ENCODE results near the gene CATSPER4. TPM values are rescaled to one million over a fixed set of nuclear protein-coding genes. Genes with fewer than 3 reads are reported as not detected.
A peak's percentile ranks its signal among the peaks of the same experiment; 100 is the strongest.

Gene CATSPER4
- total and polyA plus RNA-seq, 9 donors = 0.06 TPM; not detected in 8

DNA sequence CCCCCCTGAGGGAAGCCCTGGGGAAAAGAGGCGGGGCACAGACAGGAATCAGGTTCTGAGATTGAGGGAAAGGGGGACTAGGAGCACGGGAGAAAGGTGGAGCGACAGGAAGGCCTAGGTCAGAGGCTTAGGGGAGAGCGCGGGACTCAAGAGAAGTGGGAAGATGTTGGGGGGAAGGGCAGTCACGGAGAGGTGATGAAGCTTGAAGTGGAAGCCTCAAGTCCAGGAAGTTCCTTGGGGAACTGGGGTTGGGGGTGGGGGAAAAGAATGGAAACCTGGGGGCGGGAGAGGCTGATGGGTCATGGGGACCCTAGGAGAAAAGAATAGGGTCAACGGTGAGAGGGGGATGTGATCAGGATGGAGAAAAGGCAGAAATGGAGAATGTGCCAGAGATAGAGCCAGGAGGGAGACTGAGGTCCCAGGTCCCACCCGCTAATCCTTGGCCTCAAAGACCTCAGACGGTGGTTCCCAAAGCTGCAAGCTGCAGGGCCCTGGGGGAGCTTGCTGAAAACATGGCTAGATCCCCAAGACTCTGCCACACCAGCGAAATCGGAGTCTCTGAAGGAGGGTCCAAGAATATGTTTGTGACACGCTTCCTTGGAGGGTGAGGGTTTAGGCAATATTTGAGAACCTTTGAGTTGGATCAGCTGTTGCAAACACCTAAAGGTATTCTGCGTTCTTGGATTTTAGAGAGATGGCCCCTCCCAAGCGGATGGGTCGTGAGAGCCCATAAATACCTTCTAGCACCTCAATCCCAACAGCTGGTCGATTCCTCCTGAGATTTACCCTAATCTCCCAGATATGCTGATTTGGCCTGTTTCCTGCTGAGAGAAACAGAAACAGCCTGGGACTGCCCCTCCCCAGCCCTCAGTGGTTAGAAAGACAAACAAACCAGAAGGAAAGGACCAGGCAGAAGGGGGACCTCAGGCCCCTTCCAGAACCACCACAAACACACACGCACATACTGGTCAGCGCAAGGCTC, 25.2 kb upstream of the CATSPER4 start:
- Histone ChIP-seq H3K4me3 (ENCODE audit: low read length) (no peak overlapping the region), H3K36me3 (ENCODE audit: control insufficient read depth, insufficient read depth, low read length) (no peaks in the 10 kb centered on the region), H3K4me1 (ENCODE audit: control insufficient read depth, insufficient read depth, low read length) (peaks cover 40% of the 10 kb centered on the region), H3K27me3 (ENCODE audit: control insufficient read depth, insufficient read depth, low read length) (peaks cover 15% of the 10 kb centered on the region), H3K27ac (ENCODE audit: low read length) (no peak overlapping the region), H3K9me3 (replicated peaks; ENCODE audit: control insufficient read depth, low read depth, low read length) (no peaks in the 10 kb centered on the region)
- no peak for DNase-seq
- WGBS (ENCODE audit: insufficient coverage) = 48% methylated on average over 11 of the region's 19 CpGs

DNA sequence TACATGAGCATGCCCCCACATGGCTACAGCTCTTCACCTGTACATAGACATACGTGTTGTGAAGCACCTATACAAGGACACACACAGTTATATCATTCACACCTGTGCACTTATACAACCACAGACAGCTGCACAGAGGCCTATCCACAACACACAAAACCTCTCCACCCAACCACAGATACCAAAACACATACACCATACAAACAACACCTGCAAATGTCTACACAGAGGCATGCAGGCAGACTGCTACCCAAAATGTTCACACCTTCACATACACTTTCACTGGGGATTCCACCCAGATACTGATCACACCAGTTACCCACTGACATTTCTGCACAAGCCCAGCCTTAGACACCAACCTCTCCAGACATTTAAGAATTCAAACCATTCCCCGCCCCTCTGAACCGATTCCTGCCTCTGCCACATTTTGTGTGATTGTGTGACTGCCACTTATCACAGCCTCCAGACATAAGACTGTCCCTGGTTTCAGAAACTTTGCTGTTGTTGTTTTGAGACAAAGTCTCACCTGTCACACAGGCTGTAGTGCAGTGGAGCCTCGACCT, 23.6 kb upstream of the CATSPER4 start:
- H3K9me3 ChIP-seq (replicated peaks; ENCODE audit: control insufficient read depth, low read depth, low read length) = no peaks in the 10 kb centered on the region
- H3K27me3 ChIP-seq (ENCODE audit: control insufficient read depth, insufficient read depth, low read length) = peaks cover 9% of the 10 kb centered on the region
- H3K36me3 ChIP-seq (ENCODE audit: control insufficient read depth, insufficient read depth, low read length) = peaks cover 9% of the 10 kb centered on the region
- no peak overlapping the region for H3K4me3 ChIP-seq (ENCODE audit: low read length)
- WGBS (ENCODE audit: insufficient coverage) = 78% methylated on average over 4 of the region's 4 CpGs
- DNase-seq = no peak
- H3K4me1 ChIP-seq (ENCODE audit: control insufficient read depth, insufficient read depth, low read length) = peaks cover 44% of the 10 kb centered on the region
- H3K27ac ChIP-seq (ENCODE audit: low read length) = no peak overlapping the region

DNA sequence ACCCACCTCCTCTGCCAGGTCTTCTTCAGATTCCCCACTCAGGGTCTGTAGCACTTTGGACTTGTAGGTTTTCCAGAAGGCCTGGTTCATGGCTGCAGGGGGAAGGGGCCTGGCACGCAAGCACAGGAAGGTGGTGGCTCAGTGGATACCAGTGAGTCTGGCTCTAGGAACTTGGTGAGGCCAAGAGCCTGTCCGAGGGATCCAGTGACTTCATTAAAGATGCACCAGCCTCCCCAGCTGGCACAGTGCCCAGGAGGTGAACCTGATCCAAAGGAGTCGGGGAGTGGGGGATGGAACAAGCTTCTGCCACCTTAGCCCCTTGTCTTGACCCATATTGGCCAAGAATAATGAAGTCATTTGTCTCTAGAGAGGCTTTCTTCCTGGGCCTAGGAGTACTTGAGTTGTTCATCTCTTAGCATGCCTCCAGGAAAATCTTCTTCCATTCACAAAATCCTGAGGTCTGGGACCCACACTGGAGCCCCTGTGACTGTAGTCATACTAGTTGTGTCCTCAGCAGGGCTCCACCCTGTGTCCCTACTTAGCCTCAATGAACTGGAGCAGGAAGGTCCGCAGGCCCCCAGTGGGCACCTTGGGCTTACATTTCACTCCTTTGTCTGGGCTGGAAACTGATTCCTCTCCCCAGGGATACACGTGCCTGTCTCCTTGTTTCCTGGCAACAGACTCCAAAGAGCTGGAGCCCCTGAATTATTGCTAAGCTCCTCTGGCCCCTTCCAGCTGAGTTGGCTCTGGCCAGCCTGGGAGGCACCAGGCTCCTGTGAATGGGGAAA, 21.8 kb upstream of the CATSPER4 start, which contains the start of gene C1orf232:
C1orf232 (minus strand) TSS at position 554 of the 788 bp plus-strand sequence; CDS start at position 90, 464 bp downstream.
- WGBS (ENCODE audit: insufficient coverage) = 49% methylated on average over 4 of the region's 5 CpGs
- Histone ChIP-seq H3K9me3 (replicated peaks; ENCODE audit: control insufficient read depth, low read depth, low read length) (no peaks in the 10 kb centered on the region), H3K4me1 (ENCODE audit: control insufficient read depth, insufficient read depth, low read length) (peaks cover 40% of the 10 kb centered on the region), H3K27me3 (ENCODE audit: control insufficient read depth, insufficient read depth, low read length) (peaks cover 3% of the 10 kb centered on the region), H3K27ac (ENCODE audit: low read length) (peak within 1 kb of the TSS; percentile 62), H3K36me3 (ENCODE audit: control insufficient read depth, insufficient read depth, low read length) (peaks cover 11% of the 10 kb centered on the region), H3K4me3 (ENCODE audit: low read length) (peak within 1 kb of the TSS; percentile 81)
- DNase-seq = peak; percentile 34

DNA sequence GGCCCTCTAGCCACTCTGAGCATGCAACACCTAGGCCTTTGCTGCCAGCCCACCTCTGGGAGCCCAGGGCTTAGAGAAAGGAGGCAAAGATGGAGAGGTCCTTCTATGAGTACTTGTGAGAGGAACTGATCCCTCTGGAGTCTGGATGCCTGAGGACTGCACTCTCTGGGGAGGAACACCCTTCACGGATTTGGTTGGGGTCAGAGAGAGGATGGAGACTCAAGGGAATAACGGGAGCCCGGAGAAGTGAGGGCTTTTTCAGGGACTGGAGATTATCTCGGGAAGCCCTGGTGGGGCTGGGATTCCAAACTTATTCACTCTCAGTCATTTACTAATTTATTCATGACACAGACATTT, 21.2 kb upstream of the CATSPER4 start:
- peaks cover 3% of the 10 kb centered on the region for H3K27me3 ChIP-seq (ENCODE audit: control insufficient read depth, insufficient read depth, low read length)
- peak overlapping the region; percentile 62 for H3K27ac ChIP-seq (ENCODE audit: low read length)
- DNase-seq = no peak
- H3K4me3 ChIP-seq (ENCODE audit: low read length) = peak overlapping the region; percentile 81
- H3K36me3 ChIP-seq (ENCODE audit: control insufficient read depth, insufficient read depth, low read length) = peaks cover 11% of the 10 kb centered on the region
- WGBS (ENCODE audit: insufficient coverage) = no CpG with 5 or more reads among the region's 4 CpGs
- no peaks in the 10 kb centered on the region for H3K9me3 ChIP-seq (replicated peaks; ENCODE audit: control insufficient read depth, low read depth, low read length)
- H3K4me1 ChIP-seq (ENCODE audit: control insufficient read depth, insufficient read depth, low read length) = peaks cover 35% of the 10 kb centered on the region

DNA sequence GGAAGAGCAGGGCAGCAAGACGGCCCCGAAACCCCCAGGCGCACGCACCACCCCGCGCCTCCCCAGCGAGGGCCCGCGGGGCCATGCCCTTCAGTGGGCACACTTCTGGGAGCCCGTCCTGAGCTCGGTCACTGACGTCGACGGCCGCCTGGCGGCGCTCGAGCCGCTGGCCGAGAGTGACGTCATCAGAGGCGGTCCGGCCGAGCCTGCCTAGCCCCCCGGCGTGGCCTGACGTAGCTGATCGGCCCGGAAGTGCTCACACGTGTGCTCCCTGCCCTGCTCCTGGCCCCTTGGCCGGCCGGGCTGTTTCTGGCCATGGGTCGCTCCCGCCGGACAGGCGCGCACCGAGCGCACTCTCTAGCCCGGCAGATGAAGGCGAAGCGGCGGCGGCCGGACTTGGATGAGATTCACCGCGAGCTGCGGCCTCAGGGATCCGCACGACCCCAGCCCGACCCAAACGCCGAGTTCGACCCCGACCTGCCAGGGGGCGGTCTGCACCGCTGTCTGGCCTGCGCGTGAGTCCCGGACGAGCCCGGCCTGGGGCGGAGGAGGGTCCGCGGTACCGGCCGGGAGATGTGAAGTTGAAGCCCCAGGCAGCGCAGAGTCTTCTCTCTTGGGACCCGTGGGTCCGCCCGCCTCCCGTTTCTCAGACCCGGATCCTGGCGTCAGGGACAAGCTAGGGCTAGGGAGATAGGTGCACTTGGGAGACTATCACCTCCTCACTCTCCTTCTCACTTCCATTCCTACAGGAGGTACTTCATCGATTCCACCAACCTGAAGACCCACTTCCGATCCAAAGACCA, 20.5 kb upstream of the CATSPER4 start, which contains the start of gene ZNF593:
ZNF593 (plus strand) TSS at position 240 of the 803 bp plus-strand sequence; CDS start at position 316, 76 bp downstream.
- Histone ChIP-seq H3K27me3 (ENCODE audit: control insufficient read depth, insufficient read depth, low read length) (no peaks in the 10 kb centered on the region), H3K36me3 (ENCODE audit: control insufficient read depth, insufficient read depth, low read length) (peaks cover 11% of the 10 kb centered on the region), H3K9me3 (replicated peaks; ENCODE audit: control insufficient read depth, low read depth, low read length) (no peaks in the 10 kb centered on the region), H3K4me3 (ENCODE audit: low read length) (peak within 1 kb of the TSS; percentile 81), H3K4me1 (ENCODE audit: control insufficient read depth, insufficient read depth, low read length) (peaks cover 30% of the 10 kb centered on the region), H3K27ac (ENCODE audit: low read length) (peak within 1 kb of the TSS; percentile 62)
- DNase-seq = peak; percentile 96
- under 1% methylated on average over 65 of the region's 76 CpGs for WGBS (ENCODE audit: insufficient coverage)

DNA sequence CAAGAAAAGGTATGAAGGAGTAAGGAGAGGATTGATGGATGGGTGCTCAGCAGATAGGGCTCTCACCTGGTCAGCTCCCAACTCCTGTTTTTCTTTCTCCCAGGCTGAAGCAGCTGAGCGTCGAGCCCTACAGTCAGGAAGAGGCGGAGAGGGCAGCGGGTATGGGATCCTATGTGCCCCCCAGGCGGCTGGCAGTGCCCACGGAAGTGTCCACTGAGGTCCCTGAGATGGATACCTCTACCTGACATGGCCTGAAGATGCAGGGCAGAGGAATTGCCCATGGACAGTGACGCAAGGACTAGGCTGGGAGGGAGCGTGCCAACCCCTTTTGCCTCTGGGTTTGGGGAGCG, 20.0 kb upstream of the CATSPER4 start:
- Histone ChIP-seq H3K27me3 (ENCODE audit: control insufficient read depth, insufficient read depth, low read length) (no peaks in the 10 kb centered on the region), H3K36me3 (ENCODE audit: control insufficient read depth, insufficient read depth, low read length) (peaks cover 11% of the 10 kb centered on the region), H3K27ac (ENCODE audit: low read length) (peak overlapping the region; percentile 40), H3K4me3 (ENCODE audit: low read length) (peak overlapping the region; percentile 81), H3K4me1 (ENCODE audit: control insufficient read depth, insufficient read depth, low read length) (peaks cover 26% of the 10 kb centered on the region), H3K9me3 (replicated peaks; ENCODE audit: control insufficient read depth, low read depth, low read length) (no peaks in the 10 kb centered on the region)
- 67% methylated on average over 8 of the region's 9 CpGs for WGBS (ENCODE audit: insufficient coverage)
- no peak for DNase-seq

DNA sequence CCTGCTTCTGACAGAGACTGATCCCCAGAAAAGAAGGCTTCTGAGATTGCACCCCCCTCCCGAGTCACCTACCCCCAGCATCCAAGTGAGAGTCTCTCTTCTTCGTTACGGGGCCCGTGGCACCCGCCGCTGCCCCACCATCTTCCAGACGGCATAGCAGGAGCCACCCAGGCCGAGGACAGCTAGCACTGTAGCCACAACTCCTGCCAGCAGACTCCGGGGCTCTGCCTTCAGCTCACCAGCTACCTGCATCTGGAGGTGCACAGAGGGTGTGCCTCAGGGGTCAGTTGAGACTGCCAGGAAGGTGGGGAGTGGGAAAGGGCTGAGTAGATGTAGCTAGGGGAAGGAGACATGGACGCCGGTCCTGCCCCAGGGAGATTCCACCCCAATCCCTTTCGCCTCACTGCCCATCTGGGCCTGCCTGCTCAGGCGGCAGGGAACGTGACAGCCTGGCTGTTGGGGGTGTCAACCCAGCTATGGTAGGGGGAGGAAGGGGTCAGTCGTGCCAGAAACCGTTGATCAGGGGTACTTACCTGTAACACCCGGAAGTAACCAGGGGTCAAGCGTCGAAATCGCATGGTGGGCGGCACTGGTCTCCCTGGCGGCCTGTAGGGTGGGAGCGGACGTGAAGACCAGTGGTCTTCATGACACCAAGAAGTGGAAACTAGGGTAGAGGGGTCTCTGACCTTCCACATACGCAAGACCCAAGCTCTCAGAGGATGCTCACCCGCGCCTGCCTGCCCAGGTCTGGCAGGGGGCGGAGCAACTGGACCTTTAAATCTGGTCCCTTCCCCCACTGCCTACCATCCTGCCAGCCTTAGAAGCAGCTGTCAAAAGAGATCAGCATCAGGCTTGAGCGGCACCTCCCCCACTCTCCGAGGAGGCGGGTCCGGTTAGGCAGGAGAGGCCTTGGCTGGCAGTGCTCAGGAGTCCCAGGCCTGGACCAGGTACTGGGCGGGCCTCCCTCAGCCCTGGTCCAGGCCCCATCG, 19.0 kb upstream of the CATSPER4 start, which contains the start of gene ZNF593OS:
ZNF593OS (minus strand) TSS at position 749 of the 989 bp plus-strand sequence; CDS start at position 578, 171 bp downstream.
- WGBS (ENCODE audit: insufficient coverage) = 81% methylated on average over 26 of the region's 34 CpGs
- no peaks in the 10 kb centered on the region for H3K27me3 ChIP-seq (ENCODE audit: control insufficient read depth, insufficient read depth, low read length)

DNA sequence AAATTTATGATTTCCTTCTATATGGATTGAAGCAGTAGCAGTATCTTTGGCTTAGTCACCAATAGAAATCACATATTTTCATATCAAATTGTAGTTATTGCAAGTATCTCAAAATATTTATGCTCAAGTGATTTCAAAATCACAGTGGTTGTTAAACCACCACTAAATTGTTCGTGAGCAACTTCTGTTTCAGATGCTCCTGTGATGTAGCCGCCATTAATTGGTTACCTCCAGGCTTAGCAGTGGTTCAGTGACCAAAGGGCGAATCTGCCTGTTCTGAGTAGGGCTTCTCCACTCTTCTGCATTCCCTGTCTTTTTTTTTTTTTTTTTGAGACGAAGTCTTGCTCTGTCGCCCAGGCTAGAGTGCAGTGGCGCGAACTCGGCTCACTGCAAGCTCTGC, 15.1 kb upstream of the CATSPER4 start:
- Histone ChIP-seq H3K27me3 (ENCODE audit: control insufficient read depth, insufficient read depth, low read length) (no peaks in the 10 kb centered on the region), H3K9me3 (replicated peaks; ENCODE audit: control insufficient read depth, low read depth, low read length) (no peaks in the 10 kb centered on the region), H3K27ac (ENCODE audit: low read length) (no peak overlapping the region), H3K36me3 (ENCODE audit: control insufficient read depth, insufficient read depth, low read length) (peaks cover 11% of the 10 kb centered on the region), H3K4me1 (ENCODE audit: control insufficient read depth, insufficient read depth, low read length) (peaks cover 14% of the 10 kb centered on the region), H3K4me3 (ENCODE audit: low read length) (no peak overlapping the region)
- WGBS (ENCODE audit: insufficient coverage) = 88% methylated on average over 3 of the region's 8 CpGs
- no peak for DNase-seq

More for the DNA sequence above, 19.0 kb upstream of the CATSPER4 start, which contains the start of gene ZNF593OS:
- no peaks in the 10 kb centered on the region for H3K9me3 ChIP-seq (replicated peaks; ENCODE audit: control insufficient read depth, low read depth, low read length)
- H3K4me3 ChIP-seq (ENCODE audit: low read length) = no peak within 1 kb of the TSS
- no peak within 1 kb of the TSS for H3K27ac ChIP-seq (ENCODE audit: low read length)
- H3K4me1 ChIP-seq (ENCODE audit: control insufficient read depth, insufficient read depth, low read length) = peaks cover 25% of the 10 kb centered on the region
- peaks cover 11% of the 10 kb centered on the region for H3K36me3 ChIP-seq (ENCODE audit: control insufficient read depth, insufficient read depth, low read length)
- no peak for DNase-seq
